Stimulated activated naive CD8-positive, alpha-beta T cell treated with anti-CD3 and anti-CD28 coated beads, Interleukin-15, Interleukin-2, amounts not matched to agents 100 ng/mL and 50 ng/mL, for 24 hours (primary cell): ENCODE data around the gene CD151.

ENCODE experiments used
- H3K27ac Mint-ChIP-seq: one replicate; pipeline ENCODE4 v1.8.0; 2021; ENCODE audit warnings: mild to moderate bottlenecking, mixed read lengths
- H3K27me3 Mint-ChIP-seq: one replicate; pipeline ENCODE4 v1.8.0; 2021; ENCODE audit warnings: mixed read lengths
- H3K36me3 Mint-ChIP-seq: one replicate; pipeline ENCODE4 v1.8.0; 2021; ENCODE audit warnings: low read depth, mixed read lengths
- H3K4me1 Mint-ChIP-seq: one replicate; pipeline ENCODE4 v1.8.0; 2021; ENCODE audit warnings: low read depth, mixed read lengths
- H3K4me3 Mint-ChIP-seq: one replicate; pipeline ENCODE4 v1.8.0; 2021; ENCODE audit warnings: mild to moderate bottlenecking, mixed read lengths
- H3K9me3 Mint-ChIP-seq: one replicate; pipeline ENCODE4 v1.8.0; 2021; ENCODE audit warnings: mixed read lengths

Gene CD151

DNA sequence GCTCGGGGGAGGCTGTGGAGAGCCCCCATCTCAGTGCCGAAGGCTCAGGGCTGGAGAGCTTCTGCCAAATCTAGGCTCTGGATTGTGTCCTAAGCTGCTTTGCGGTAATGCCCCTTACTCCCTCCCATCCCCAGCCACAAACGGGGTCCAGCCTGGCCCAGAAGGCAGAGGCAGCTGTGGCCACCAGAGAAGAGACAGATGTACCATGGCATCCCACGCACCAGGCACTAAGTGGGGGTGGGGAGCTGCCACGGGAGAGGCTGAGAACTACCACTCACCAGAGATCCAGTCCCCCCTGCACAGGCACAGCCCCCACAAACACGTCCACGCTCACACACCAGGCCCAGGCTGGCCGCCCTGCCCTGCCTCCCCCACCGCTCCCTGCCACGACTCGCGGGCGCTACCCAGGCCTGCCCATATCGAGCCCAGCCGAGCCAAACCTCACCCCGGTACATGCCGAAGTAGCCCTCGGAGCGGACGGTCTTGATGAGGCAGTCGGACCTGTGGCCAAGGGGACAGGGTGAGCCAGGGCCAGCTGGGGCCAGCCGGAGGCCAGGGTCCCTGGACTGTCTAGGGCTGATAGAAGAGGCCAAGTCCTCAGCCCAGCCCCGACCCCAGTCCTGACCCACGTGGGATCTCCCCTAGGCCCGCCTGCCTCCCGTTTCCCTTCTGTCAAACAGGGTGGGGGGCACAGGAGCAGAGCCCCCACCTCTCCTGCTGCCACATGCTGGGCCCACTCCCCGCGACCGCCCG lies 38.6 kb upstream of the CD151 start:
- Mint-ChIP-seq H3K9me3 (no peaks in the 10 kb centered on the region), H3K4me3 (no peak overlapping the region), H3K4me1 (peaks cover 10% of the 10 kb centered on the region), H3K27ac (no peak overlapping the region), H3K27me3 (no peaks in the 10 kb centered on the region), H3K36me3 (peaks cover 9% of the 10 kb centered on the region)

DNA sequence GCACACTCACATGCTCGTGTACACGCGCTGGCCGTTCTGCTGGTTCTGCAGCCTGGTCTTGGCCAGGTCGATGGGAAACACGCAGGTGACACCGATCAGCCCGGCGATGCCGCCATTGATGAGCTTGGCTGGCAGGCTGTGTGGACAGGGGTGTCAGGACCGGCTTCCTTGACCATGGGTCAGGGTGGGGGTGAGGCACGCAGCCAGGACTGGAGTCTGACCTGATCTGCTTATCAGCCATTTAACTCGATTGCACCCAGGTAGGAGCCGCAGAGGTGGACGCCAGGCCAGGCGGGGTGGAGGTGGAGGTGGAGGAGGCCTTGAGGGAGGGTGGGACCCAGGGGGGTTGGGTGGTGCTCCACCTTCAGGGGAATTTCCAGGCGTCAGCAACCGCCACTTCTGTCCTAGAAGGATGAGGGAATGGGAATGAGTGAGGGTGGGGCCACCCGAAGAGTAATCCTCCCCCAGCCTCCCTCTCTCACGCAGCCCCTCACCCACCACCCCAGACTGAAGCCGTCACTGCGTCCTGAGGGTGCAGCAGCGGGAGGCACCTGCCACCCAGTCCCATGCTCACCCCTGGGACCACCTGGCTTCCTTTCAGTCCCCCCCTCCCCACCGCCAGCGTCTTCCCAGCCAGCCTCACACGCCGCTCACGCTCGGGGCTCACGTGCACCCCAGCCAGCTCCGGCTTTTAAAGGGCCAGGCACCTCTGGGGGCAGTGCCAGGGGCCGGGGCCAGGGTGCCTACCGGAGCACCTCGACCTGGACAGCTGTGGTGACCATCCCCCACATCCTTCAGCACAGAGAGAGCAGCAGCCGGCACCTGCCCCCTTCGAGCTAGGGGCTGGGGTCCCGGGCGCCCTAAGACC lies 37.8 kb upstream of the CD151 start:
- H3K9me3 Mint-ChIP-seq: no peaks in the 10 kb centered on the region
- H3K4me3 Mint-ChIP-seq: peak overlapping the region; percentile 87
- H3K4me1 Mint-ChIP-seq: peaks cover 10% of the 10 kb centered on the region
- no peaks in the 10 kb centered on the region for H3K27me3 Mint-ChIP-seq
- H3K36me3 Mint-ChIP-seq: peaks cover 9% of the 10 kb centered on the region
- no peak overlapping the region for H3K27ac Mint-ChIP-seq

DNA sequence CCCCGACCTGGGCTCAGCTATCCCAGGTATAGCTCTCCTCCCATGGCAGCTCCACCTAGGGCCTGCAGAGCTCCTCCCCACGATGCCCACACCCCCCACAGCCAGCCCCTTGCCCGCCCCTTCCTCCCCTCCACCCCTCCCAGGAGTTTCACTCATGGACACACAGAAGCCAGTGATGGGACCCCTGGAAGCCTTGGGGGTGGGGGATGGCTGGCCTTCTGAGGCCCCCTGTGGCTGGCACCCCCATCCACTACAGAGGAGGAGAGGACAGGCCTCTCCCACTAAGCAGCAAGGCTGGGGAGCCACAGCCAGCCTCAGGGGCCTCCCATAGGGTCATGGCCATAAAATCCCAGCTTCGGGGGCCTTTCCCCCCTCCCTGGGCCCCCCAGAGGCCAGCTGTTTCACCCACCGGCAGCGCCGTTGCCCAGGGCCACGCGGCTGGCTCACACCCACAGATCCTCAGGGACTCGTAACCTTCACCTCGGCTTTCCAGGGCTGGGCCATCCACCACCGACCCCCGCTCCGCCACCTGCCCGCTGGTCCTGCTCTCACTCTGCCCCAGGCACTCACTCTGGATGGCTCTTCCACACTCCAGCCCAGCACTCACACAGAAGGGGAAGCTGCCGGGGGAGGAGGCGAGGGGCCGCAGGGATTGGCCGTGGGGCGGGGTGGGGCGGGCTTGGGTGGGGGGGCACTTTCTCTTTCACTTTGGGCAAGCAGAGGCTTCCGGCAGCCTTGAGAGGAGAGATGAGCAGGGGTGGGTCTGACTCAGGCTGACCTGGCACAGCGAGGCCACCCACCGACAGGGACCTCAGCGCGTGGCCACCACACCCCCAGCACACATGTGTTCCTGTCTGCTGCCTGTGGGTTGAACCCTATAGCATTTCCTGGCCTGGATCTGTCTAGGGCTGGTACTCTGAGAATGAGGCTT lies 36.9 kb upstream of the CD151 start:
- peak overlapping the region; percentile 74 for H3K27ac Mint-ChIP-seq
- no peaks in the 10 kb centered on the region for H3K27me3 Mint-ChIP-seq
- peaks cover 10% of the 10 kb centered on the region for H3K4me1 Mint-ChIP-seq
- H3K9me3 Mint-ChIP-seq: no peaks in the 10 kb centered on the region
- peaks cover 8% of the 10 kb centered on the region for H3K36me3 Mint-ChIP-seq
- H3K4me3 Mint-ChIP-seq: peak overlapping the region; percentile 87

DNA sequence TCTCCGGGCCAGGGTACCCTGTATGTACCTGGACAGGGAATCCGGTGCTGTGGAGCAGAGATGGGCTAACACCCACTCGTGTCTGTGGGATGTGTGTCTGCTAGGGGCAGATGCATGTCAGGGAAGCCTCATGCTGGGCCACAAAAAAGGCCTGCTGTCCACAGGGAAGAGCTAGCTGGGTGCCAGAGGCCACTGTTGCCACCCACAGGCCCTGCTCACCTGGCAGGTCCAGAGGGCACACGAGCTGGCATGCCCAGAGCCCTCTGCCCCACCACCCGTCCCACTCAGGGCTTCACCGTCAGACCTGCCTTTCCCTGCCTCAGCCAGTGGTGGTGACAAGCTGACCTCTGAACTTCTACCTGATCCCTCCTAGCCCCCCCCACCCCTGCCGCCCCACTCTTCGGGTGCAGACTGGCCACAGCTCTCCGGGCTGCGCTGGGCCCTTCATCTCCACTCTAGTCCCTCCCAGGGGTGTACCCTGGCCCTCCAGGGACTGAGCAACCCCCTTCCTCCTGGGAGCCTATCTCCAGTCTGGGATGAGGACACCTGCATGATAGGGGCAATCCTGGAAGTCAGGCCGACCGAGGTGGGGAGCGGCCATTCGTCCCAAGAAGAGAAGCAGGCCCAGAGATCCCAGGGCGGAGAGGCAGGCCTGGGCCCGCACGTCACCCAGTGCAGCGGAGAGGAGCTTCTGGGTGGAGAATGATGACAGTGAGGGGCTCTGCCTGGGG lies 36.0 kb upstream of the CD151 start:
- Mint-ChIP-seq H3K27me3 (no peaks in the 10 kb centered on the region), H3K36me3 (peaks cover 3% of the 10 kb centered on the region), H3K9me3 (no peaks in the 10 kb centered on the region), H3K27ac (peak overlapping the region; percentile 74), H3K4me3 (peak overlapping the region; percentile 87), H3K4me1 (peaks cover 10% of the 10 kb centered on the region)

DNA sequence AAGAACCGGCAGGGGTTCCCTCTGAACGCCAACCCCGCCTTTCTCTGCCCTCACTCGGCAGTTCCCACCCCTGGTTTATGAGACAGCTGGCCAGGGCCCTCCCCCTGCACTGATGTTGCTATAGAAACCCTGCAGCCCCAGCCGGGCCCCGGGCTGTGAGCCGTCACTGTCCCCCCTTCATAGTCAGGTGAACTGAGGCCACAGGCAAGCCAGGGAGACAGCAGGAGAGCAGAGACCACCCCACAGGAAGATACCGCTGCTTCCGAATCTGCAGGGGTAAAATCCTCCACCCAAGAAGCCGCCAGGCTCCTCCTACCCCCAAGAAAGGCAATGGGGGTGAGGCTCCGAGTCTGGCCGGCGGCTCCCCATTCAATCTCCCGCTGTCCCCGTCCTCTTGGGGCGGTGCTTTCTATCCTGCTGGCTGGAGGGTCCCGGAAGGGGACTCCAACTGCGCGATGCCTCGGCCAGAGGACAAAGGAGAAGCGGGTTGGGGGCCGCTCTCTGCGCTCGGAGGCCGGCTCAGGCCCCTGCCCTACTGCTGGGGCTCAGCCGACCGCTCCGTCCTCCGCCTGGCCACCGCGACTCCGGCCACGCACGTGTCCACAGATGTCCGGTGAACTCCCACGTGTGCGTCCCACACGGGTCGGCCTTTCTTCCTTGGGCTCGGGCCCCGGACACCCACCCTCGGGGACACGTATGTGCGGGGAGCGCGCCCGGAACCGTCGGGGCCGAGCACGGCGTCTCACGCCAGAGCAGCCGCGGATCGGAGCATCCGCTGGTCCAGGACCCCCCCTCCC lies 35.3 kb upstream of the CD151 start:
- Mint-ChIP-seq H3K4me3 (peak overlapping the region; percentile 87), H3K27ac (peak overlapping the region; percentile 71), H3K27me3 (no peaks in the 10 kb centered on the region), H3K9me3 (no peaks in the 10 kb centered on the region), H3K36me3 (no peaks in the 10 kb centered on the region), H3K4me1 (peaks cover 10% of the 10 kb centered on the region)

DNA sequence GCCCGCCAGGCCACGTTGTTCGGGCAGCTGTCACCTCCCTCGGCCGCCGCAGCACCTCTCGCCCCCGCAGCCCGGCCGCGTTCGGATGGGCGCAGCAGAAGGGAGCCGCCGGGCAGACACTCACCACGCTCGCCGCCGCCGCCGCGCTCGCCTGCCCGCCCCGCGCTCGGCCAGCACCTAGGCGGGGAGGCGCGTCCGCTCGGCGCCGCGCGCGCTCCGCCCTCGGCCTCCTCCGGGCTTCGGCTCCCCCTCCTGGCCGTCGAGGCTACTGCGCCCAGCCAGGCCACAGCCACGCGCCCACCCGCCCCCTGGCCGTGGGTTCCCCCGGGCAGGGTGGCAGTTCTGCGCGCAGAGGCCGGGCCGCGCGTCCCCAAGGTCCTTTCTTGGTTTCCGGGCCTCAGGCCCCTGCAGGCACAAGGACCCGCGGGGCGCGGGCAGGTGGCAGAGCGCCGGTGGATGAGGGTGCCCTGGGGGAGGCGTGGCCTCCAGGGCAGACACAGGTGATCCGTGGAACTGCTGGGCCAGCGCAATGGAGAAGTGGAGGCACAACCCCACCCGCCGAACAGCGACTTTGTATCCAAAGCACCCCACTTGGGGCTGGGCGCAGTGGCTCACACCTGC lies 34.5 kb upstream of the CD151 start, which contains the start of gene SLC25A22:
SLC25A22 (minus strand) TSS at position 189 of the 621 bp plus-strand sequence. CDS start 3,275 bp downstream, outside the sequence.
- Mint-ChIP-seq H3K27ac (peak within 1 kb of the TSS; percentile 71), H3K36me3 (no peaks in the 10 kb centered on the region), H3K27me3 (no peaks in the 10 kb centered on the region), H3K4me3 (peak within 1 kb of the TSS; percentile 87), H3K4me1 (peaks cover 13% of the 10 kb centered on the region), H3K9me3 (no peaks in the 10 kb centered on the region)

DNA sequence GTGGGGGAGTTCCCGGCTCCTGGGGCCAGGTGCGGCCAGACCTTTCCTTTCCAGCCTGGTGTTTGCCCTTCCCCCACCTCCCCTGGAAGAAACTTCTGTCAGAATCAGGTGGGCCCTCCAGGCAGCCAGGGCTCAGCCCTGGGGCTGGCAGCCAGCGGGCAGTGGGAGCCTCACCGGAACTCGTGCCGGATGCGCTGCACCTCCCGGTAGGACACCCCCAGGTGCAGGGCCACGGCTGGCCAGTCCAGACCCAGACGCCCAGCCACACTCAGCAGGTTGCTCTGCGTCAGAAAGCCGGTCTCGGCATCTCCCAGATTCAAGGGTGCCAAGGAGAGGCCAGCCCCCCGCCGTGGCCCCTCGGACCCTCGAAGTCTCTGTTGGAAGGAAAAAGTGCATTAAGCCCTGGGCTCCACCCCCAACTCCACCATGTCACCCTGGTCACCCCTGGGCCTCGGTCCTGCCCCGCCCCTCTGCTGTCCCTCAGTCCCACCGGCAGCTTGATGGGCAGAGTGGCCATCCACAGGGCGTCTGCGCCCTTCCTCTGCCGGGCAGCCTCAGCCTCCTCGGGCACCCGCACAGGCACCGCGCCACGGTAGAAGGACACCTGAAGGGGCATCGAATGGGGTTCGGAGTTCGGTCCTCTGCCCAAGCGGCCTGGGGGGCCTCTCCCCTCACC lies 33.0 kb upstream of the CD151 start:
- Mint-ChIP-seq H3K4me3 (no peak overlapping the region), H3K9me3 (no peaks in the 10 kb centered on the region), H3K27ac (no peak overlapping the region), H3K36me3 (no peaks in the 10 kb centered on the region), H3K4me1 (peaks cover 23% of the 10 kb centered on the region), H3K27me3 (no peaks in the 10 kb centered on the region)

DNA sequence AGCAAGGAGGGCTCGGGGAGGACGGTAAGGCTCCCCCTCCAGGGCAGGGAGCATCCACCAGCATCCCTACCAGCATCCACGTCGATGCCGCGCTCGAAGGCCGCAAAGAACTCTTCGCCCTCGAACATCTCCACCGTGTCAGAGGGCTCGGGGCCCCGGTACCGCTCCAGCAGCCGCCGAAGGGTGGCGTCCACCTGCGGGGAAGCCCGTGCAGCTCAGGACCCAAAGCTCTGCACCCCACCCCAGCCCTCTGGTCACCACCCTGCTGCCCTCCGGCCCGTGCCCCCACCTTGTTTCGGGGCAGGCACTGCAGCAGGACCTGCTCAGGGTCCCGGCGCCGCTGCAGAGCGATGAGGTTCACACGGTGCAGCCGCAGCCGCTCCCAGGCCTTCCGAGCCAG lies 32.3 kb upstream of the CD151 start:
- Mint-ChIP-seq H3K27me3 (no peaks in the 10 kb centered on the region), H3K4me1 (peaks cover 23% of the 10 kb centered on the region), H3K9me3 (no peaks in the 10 kb centered on the region), H3K4me3 (no peak overlapping the region), H3K27ac (no peak overlapping the region), H3K36me3 (no peaks in the 10 kb centered on the region)

DNA sequence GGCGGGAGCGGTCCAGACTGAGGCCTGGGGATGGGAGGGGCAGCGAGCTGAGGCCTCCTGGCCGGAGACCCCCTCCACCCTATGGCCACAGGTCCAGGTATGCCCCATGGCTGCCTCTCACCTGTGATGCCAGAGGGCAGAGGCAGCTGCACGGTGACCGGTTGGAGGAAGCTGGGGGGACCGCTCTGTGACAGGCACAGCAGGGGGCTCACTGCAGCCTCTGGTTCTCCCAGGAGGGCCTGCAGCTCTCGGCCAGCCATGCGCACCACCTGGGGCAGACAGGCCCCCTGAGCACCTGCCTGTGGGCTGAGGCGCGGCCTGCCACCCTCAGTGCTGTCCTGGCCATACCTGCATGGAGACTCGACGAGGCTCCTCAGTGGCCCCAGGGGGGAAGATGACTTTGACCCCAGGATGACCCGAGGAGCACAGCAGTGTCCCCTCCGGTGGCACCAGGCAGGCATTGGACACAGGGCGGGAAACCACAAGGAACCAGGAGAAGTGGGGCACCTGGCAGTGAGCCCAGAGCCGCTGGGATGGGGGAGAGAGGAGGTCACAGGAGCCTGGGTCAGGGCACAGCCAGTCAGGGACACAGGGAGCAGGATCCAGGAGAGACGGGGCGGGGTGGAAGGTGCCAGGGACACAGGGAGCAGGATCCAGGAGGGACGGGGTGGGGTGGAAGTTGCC lies 31.5 kb upstream of the CD151 start:
- H3K27ac Mint-ChIP-seq: no peak overlapping the region
- H3K9me3 Mint-ChIP-seq: no peaks in the 10 kb centered on the region
- H3K4me3 Mint-ChIP-seq: no peak overlapping the region
- H3K36me3 Mint-ChIP-seq: no peaks in the 10 kb centered on the region
- peaks cover 18% of the 10 kb centered on the region for H3K4me1 Mint-ChIP-seq
- H3K27me3 Mint-ChIP-seq: no peaks in the 10 kb centered on the region

DNA sequence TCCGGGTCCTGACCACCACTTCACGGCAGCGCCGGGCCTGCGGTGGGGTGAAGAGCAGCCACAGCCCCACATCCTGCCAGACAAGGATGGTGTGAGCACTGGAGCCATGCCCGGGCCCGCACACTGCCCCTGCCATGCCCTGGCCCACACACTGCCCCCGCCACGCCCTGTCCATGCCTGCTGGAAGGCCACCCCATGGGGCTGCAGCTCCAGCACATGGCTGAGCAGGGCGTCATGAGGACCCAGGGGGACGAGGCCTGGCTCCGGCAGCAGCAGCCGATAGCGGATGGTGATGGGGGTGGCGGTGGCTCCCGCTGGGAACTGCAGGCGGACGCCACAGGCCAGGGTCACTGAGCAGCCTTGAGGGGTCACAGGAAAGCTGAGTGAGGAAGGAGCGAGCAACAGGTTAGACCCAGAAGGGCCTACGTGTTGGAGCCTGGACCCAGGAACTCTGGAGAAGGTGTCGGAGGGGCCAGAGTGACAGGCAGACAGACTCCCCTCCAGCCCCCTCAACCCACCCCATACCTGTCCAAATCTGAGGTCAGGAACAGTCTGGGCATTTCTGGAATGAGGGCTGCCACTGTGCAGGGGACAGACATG lies 30.6 kb upstream of the CD151 start:
- H3K36me3 Mint-ChIP-seq: no peaks in the 10 kb centered on the region
- H3K4me1 Mint-ChIP-seq: peaks cover 12% of the 10 kb centered on the region
- H3K9me3 Mint-ChIP-seq: no peaks in the 10 kb centered on the region
- no peaks in the 10 kb centered on the region for H3K27me3 Mint-ChIP-seq
- H3K4me3 Mint-ChIP-seq: no peak overlapping the region
- H3K27ac Mint-ChIP-seq: no peak overlapping the region

DNA sequence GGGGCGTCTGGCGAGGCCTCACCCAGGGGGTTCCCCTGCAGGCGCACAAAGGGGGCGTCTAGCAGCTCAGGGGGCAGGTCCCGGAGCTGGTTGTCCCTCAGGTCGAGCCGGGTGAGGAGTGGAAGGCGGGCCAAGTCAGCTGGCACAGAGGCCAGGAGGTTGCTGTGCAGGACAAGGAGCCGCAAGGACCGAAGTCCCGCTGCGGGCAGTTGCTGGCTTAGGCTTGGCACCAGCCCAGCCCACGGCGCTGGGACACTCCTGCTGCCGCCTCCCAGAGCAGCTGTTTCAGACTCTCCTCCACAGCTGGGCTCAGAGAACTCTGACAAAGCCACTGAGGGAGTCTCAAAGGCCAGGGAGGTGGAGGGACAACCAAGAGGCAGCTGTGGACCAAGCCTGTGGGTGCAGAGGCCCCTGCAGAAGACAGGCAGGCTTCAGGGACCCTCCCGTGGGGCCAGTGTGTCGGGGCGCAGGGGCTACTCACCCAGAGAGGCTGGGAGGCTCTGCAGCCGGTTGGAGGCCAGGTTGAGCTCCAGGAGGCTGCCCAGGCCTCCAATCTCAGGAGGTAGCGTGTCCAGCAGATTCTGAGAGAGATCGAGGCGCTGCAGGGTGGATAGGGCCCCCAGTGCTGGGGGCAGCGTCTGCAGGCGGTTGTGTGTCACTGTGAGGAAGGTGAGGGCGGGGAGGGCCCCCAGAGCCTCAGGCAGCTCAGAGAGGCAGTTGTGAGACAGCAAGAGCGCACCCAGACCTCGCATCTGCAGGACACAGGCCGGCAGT lies 29.9 kb upstream of the CD151 start:
- Mint-ChIP-seq H3K36me3 (no peaks in the 10 kb centered on the region), H3K4me1 (peaks cover 15% of the 10 kb centered on the region), H3K27me3 (no peaks in the 10 kb centered on the region), H3K9me3 (no peaks in the 10 kb centered on the region), H3K4me3 (no peak overlapping the region), H3K27ac (no peak overlapping the region)

DNA sequence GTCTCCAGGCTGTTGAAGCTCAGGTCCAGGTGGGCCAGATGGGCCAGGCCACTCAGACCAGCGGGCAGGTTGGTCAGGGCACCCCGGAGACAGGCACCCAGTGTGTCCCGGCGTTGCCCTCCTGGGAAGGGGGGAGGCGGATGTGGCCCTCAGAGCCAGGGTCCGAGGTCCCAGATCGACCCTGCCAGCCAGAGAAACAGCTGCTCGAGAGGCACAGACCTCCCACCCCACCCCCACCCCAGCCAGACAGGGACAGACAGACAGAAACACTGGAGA lies 29.3 kb upstream of the CD151 start:
- Mint-ChIP-seq H3K4me1 (peaks cover 19% of the 10 kb centered on the region), H3K4me3 (no peak overlapping the region), H3K27ac (no peak overlapping the region), H3K36me3 (no peaks in the 10 kb centered on the region), H3K9me3 (no peaks in the 10 kb centered on the region), H3K27me3 (no peaks in the 10 kb centered on the region)
